ENCODE measurements around the gene OGFR.

Gene OGFR

DNA sequence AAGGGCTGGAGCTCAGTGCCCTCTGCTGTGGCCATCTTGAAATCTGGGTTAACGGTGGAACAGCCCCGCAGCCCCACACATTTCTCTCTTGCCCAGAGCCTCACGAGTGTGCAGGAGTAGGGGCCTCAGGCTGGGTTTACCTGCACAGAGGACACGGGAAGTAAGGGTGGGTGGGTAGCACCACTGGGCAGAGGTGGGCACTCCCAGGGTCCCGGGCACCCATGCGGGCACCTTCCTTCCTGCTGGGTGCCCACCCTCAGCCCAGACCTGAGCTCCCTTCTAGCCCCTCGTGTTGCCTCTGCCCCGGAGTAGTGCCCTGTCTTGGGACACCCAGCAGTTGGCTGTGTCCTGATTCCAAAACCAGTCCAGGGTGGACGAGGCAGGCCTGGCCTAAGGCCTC is 23.4 kb downstream of the OGFR start:
- no peak for DNase-seq

DNA sequence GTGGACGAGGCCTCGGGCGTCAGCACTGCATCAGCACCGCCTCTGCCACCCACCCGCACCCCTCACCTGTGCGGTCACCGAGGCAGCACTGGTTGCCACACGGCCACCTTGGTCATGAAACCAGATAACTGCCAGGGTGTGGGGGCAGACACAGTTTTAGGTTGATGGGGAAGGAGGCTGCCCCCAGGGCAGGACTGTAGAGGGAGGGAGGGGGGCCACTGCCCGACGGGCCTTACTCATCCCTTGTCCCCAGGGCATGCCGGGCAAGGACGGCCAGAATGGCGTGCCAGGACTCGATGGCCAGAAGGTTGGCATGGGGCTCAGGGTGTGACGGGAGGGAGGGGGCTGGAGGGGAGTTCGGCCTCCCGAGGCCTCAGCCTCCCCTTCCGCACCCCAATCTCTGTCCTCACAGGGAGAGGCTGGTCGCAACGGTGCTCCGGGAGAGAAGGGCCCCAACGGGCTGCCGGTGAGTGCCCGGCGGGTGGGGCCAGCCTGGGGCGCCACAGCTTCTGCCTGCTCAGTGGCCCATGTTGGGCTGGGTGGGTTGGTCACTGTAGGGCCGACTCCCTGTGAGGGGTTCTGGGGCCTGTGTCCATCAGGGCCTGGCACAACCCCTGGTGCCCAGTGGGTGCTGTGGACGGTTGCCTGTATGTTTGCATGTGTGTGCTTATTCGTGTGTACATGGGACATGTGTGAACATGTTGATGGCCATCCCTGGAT is 24.0 kb downstream of the OGFR start:
- DNase-seq, result peak; percentile 30

DNA sequence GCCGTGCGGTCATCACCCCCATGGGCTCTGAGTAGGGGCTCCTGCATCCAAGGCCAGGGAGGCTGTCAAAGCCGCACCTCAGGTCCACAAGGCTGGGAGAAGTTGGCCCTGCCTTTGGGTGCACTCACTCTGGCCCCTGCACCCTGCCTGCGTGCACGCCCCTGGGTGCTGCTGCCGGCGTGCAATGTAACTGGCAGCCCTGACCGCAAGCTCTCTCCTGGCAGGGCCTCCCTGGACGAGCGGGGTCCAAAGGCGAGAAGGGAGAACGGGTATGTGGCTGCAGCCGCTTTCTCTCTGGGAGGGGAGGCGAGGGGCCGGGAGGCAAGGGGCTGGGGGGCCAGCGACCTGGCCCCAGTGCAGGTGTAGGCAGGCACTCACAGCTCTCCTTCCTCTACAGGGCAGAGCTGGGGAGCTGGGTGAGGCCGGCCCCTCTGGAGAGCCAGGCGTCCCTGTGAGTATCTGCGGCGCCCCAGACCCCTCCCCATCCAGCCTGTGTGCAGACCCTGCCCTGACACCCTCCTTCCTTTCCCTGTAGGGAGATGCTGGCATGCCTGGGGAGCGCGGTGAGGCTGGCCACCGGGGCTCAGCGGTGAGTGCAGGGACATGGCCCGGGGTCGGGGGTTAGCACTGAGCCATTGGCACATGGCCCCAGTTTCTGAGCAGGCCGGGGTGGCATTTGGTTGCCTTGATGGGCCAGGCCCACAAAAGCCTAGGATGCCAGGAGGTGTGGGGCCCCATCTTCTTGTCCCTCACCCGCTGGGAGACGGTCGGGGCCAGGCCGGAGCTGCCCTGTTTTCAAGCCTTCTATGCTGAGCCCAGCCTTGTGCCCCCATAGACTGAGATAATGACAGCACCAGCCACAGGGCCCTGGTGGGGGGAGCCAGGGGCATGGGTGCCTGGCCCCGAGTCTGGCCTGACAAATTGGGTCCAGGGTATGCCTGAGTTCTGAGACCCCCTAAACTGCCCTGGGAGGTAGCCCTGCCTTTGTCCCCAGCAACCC is 24.9 kb downstream of the OGFR start:
- peak; percentile 45 for DNase-seq

DNA sequence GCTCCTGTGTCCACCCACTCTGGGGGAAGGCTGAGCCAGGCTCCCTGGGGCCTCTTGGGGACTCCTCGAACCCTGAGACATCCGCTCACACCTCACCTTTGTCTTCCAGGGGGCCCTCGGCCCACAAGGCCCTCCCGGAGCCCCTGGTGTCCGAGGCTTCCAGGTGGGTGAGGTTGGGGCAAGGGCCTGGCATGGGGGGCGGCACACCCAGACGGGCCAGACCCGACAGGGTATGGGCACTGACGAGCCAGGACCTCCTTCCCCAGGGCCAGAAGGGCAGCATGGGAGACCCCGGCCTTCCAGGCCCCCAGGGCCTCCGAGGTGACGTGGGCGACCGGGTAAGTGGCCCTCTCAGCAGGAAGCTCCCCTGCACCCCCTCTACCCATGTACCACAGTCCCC is 25.6 kb downstream of the OGFR start:
- peak; percentile 38 for DNase-seq

DNA sequence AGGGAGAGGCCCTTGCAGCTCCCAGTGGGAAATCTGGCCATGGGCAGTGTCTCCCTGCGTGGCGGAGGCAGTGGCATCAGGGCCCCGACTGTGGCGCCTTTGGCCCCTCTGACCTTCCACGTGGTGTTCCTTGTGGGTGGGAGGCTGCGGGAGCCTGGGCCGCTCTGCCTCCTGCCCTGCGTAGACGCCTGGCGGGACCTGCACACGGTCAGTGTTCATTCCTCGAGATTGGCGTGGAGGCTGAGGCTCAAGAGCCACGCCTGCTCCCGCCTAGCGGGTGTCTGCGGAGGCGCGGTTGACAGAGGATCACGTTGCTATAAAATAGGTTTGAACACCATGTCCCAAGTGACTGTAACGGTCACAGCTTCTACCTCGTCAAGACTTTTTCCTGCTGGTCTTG is 26.2 kb downstream of the OGFR start:
- peak; percentile 48 for DNase-seq

DNA sequence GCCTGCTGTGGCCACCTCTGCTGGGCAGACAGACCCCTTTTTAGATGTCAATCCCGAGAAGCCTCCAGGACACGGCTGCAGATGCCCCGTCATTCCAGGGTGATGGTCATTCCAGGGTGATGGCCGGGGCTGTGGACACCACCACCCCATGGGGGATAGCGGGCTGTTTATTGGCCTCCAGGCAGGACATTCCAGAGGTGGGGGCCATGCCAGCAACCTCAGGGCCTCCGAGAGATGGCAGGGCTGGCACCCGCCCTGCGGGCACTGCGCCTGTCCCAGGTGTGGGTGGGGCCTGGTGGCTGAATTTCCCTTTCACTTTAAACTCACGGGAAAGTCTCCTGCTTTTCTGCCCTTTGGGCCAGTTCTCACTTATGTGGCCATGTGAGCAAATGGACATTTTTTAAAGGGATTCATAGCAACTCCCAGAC is 26.7 kb downstream of the OGFR start:
- peak; percentile 70 for DNase-seq

DNA sequence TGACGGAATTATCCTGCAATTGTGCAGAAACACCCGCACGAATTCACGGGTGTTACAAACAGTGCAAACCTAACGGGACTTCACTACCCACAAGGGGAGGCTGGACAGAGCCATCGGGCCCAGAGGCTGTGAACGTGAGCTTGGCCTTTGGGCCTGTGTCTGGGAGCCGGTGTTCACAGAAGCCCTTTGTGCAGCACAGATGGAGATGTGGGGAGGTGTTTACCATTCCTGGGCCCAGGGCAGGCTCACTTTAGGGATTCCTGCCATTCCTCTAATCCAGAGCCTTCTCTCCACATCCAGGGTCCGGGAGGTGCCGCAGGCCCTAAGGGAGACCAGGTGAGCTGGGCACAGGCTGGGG is 27.2 kb downstream of the OGFR start:
- DNase-seq, result no peak

DNA sequence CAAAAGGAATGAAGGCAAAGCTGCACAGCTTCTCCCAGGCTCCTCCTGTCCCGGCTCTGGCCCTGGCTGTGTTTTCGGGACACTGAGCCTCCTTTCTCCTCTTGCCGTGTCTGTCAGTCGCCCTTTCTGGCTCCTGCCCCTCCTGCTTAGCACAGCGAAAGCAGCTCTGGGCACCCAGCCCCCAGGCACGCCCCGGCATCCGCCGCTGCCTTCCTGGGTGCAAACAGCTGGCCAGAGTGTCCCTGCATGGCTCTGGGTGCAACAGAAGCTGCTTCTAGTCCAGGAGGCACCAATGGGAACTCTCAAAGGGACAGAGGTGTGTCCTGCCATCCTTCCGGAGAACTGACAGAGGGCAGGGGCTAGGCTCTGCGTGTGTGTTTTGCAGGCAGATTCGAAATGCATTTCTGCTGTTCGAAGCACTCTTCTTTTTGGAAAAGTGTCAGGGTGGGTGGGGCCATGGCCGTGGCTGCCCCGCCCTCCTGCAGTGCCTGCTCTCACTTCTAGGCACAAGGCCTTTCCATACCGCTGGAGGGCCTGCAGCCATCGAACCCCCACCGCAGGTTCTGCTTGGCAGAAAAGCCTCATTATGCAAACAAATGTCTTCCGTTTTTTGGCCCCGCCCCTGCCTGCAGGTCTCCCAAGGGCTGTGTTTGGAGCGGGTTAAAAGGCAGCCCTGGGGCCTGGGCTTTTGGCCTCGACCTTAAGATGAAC is 27.7 kb downstream of the OGFR start:
- peak; percentile 65 for DNase-seq

DNA sequence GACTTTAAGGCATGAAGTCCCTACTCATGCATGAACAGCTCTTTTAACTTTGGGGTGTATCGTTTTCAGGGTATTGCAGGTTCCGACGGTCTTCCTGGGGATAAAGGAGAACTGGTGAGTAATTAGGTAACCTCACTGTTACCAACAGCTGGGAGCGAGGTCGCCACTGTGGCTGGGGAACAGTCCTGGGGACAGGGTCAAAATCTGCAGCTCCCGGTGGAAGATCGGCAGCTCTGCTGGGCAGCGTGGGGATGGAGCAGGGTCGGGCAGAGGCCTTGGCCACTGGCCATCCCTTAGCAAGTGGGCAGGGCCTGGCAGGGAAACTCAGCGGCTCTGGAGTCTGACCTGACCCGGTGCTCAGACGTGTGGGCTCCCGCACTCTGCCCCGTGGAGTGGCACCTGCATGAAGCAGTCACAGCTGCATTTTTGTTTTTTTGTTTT is 28.3 kb downstream of the OGFR start:
- no peak for DNase-seq

DNA sequence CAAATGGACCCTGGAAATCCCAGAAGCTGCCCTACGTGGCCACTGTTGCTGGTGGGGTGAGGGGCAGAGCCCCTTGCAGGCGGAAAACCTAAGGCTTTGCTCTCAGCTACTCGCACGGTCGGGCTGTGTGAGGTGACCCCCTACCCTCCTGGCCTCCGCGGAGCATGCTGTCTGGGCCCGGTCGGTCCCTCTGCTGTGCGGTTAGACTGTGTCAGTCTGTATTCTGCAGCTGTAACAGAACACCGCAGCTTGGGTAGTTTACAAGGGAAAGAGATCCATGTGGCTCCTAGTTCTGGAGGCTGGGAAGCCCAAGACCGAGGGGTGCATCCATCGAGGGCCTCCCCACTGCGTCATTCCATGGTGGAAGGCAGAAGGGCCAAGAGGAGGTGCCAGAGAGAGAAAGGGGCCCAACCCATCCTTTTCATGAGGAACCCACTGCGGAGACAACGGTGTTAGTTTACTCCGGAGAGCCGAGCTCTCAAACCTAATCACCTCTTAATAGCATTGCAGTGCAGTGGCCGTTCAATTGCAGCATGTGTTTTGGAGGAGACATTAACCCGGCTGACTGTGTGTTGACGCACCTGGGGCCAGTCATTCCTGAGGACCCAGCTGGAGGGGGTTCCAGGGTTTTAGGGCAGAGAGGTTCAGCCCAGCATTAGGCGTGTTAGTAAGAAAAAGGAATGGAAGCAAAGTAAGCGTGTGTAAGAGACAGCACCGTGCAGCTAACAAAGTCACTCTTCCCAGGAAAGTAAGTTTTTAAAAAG is 30.5 kb downstream of the OGFR start:
- no peak for DNase-seq

DNA sequence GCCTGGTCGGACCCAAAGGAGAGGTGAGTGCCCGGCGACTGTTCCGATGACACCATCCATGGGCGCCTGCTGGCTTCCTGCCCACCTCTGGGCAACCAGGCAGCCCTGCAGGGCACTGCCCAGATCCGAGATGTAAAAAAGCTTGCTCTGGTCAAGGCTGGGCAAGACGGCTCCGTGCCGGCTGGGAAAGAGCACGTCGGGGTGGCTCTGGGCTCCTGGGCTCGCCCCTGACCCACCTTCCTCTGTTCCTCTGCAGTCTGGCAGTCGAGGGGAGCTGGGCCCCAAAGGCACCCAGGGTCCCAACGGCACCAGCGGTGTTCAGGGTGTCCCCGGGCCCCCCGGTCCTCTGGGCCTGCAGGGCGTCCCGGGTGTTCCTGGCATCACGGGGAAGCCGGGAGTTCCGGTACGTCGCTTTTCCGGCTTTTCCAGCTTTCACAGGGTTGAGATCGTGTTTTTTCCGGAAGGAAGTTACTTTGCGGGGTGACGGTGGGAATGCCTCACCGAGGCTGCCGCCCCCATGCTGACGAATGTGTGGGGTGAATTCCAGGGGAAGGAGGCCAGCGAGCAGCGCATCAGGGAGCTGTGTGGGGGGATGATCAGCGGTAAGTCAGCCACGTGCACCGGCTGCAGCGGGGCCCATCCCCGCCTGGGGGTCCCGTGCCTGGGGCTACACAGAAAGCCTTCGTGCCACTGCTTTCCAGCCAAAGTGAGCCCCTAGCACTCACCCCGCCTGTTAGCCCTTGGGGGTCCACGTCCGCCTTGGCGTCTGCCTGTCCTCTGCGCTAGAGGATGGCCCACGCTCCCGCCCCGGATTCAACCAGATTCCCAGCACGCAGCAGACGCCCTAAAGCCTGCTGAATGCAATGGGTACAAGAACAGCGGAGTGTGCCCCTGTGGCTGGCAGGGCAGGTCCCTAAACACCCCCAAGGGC is 31.6 kb downstream of the OGFR start:
- peak; percentile 49 for DNase-seq

DNA sequence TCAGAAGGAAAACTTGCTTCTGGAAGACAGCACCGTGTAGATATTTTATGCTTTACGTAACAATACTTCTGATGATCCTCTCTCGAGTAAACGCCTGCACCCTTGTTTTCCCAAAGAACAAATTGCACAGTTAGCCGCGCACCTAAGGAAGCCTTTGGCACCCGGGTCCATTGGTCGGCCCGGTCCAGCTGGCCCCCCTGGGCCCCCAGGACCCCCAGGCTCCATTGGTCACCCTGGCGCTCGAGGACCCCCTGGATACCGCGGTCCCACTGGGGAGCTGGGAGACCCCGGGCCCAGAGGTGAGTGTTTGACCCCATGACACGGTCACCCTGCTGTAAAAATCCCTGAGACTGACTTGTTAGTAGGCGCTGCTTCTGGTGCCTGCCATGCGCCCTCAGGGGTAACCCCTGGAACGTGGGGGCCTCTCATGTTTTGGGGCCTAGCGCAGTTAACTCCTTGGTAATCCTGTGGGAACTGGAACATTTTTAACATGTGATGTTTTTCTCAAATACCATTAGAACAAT is 32.4 kb downstream of the OGFR start:
- no peak for DNase-seq

DNA sequence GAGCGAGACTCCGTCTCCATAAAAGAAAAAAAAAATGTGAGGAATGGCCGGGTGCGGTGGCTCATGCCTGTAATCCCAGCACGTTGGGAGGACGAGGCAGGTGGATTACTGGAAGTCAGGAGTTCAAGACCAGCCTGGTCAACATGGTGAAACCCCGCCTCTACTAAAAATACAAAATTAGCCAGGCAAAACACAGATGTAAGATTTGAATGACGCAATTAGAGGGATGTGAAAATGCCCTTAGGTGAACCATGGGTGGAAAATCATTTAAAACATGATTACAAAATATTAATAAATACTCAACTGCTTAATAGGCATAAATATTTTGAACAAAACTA is 33.1 kb downstream of the OGFR start:
- no peak for DNase-seq

DNA sequence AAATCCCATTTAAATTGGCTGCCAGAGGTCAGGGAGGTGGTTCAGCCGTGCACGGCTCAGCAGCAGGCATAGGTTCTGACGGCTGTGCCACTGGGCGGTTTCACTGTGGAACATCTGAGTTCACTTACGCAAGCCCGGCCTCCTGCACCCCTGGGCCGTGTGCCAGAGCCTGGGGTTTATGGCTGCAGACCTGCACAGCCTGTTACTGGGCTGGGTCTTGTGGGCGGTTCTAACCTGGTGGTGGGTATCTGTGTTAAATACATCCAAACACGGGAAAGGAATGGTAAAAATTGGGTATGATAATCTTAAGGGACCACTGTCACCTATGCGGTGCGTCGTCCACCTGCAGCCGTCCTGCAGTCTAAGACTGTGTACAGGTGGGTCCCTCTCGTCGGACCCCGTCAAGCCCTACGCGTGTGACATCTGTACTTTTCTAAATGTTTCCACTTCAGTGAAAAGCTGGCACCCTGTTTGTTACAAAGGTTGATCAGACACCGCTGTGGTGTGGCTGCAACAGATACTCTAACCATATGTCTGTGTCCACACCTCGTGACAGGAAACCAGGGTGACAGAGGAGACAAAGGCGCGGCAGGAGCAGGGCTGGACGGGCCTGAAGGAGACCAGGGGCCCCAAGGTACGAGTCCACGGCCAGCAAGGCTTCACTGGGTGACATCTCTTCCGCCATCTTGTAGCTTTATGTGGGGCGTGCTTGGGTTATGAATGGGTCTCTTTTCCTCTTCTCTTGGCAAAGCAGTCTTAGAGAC is 33.7 kb downstream of the OGFR start:
- peak; percentile 45 for DNase-seq

DNA sequence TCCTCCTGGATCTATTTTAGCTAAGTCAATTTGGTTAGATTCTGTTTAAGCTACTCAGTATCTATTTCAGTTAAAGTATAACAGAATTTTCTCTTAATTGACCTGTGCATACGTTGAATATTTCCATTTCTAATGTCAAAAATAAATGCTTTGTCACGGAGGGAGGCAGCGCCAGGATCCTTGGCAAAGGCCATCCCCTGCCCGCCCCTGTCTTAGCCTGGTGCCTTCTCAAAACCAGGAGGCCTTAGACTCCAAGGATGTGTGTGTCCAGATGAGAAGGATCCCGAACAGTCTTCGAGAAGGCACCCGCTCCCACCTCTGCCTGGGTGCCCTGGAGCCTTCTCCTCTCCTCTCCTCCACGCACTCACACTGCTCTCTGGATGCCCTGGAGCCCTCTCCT is 34.6 kb downstream of the OGFR start:
- no peak for DNase-seq

DNA sequence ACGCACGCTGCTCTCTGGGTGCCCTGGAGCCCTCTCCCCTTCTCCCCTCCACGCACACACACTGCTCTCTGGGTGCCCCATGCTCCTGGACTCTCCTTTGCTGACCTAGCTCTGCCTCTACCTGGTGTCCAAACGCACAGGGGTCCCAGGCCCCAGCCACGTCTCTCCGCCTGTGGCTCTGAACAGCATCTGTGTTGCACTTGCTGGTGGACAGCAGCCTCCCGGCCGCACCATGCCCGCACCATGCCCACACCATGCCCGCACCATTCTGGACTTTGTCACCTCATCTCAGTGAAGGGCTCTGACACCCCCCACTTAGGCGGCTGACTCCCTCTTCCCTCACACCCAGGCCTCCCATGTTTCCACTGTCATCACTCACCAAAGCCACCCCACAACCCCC is 35.2 kb downstream of the OGFR start:
- DNase-seq, result no peak

DNA sequence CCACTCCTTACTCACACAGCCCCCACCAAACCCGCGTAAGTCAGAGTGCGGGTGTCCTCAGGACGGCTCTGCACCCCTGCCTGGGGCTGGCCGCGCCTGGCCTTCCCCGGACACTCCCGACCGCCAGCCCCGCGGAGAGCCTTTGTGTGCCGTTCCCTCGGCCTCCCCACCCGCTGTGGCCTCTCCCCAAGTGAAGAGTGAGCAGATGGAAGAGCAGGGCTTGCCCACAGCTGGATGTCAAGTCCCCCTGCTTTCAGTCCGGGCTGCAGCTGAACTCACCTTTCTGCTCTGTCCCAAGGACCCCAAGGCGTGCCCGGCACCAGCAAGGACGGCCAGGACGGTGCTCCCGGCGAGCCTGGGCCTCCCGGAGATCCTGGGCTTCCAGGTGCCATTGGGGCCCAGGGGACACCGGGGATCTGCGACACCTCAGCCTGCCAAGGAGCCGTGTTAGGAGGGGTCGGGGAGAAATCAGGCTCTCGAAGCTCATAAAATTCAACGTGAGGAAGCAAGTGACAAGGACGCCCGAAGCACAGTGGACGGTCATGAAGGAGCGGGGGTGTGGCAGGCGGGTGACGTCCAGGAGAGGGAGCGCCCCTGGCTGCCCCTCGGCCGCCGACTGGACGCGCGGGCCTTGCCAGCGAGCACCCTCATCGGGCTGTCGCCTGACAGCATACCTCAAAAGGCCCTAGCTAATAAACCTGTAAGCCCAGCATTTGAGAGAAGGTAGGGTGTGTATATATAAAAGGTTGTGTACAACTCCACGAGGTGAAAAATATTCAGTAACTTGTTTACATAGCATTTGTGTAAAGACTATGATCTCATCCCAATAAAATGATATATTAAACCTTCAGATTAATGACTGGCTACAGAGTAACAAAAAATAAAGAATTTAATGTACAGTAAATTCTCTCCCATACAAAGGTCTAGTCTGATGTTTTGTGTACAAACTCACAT is 35.9 kb downstream of the OGFR start:
- DNase-seq, result no peak

DNA sequence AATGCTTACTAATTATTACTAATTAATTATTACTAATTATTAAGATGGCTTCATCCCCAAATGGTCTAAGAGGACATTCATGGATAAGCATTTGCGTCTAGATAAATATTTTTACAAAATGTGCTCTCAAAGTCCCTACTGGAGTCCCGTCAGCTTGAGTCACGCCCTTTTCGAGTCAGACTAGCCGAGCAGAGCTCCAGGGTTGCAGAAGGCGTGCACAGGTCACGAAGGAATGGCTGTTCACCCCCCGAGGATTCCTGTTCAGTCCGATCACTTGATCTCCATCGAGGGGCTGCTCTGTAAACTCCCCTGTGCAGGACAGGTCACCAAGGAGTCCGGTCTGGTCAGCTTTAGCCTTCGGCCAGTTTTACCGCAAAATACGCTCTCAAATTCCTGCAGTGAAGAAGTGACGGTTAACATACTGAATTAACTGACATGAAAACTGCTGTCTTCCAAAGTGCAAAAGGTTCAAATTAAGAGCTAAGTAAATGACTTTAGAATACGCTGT is 37.1 kb downstream of the OGFR start:
- DNase-seq, result no peak

DNA sequence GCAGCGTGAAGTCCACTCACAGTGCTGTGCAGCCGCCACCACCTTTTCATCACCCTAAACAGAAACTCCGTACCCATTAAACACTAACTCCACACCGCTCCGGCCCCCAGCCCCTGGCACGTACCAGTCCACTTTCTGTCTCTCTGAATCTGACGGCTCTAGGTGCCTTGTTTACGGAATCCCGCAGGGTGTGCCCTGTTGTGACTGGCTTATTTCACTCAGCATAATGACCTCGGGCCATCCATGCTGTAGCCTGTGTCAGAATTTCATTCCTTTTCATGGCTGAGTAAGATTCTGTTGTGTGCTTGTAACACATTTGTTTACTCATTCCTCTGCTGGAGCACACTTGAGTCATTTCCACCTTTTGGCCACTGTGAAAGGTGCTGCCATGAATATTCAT is 39.0 kb downstream of the OGFR start:
- DNase-seq, result no peak

All from right forelimb (tissue), 1 donor.